ENCODE data around the gene PTP4A1. TPM values are rescaled to one million over a fixed set of nuclear protein-coding genes. Genes with fewer than 3 reads are reported as not detected.

The PTP4A1 gene
- total and polyA plus RNA-seq, 2 of the 13 experiments (the other 11 are each of a cell fraction or from before 2014, with no cell fraction given), result 141 to 376 TPM

DNA sequence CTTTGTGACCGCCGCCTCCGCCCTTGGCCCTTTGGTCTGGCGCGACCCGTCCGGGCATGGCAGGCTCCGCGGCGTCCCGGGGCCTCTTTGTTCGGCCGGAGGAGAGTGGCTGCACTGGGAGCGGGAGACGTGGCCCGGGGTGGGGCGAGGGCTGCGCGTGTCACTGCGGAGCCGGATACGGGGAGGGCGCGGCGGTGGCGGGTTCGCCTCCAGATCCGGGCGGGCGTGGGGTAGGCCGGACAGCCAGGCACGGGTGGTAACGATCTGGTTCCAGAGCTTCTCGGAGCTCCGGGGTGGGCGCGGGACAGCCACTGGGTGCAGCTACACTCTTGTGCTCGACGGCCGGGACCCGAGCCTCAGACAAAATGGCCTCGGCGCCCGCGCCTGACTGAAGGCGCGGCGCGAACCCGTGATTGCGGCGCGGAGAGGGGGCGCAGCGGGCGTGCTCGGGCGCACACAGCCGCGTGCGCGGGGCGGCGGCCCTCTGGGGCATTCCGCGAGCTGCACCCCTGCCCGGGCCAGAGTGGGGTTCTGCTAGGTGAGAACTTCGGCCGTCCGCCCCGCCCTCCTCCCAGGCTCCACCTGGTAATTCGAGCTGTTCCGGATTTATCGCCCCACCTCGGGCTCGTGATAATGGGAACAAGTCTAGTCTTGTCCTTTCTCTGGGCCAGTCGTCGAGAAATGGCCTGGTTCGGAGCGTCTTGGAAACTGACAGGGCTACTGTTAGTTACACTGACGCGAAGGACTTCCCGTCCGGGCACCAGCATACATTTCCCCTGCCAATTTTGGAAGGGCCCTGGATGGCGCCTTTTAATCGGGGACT, 1.0 kb downstream of the PTP4A1 start (continued):
- TF ChIP-seq, protein P1, sequence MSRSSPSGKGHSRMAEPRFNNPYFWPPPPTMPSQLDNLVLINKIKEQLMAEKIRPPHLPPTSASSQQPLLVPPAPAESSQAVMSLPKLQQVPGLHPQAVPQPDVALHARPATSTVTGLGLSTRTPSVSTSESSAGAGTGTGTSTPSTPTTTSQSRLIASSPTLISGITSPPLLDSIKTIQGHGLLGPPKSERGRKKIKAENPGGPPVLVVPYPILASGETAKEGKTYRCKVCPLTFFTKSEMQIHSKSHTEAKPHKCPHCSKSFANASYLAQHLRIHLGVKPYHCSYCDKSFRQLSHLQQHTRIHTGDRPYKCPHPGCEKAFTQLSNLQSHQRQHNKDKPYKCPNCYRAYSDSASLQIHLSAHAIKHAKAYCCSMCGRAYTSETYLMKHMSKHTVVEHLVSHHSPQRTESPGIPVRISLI (CRISPR knock-in tag; IDR thresholded peaks at IDR 0.05; ENCODE audit: borderline replicate concordance), result peak; percentile 72; the same call in 1 of the 2 replicates
- TF ChIP-seq ZMYM4 (CRISPR knock-in tag; IDR thresholded peaks at IDR 0.05) (peak; percentile 92), ZFYVE20 (CRISPR knock-in tag; IDR thresholded peaks at IDR 0.05; ENCODE audit: borderline replicate concordance, low read depth) (no peak), ETV5 (CRISPR knock-in tag; IDR thresholded peaks at IDR 0.05; ENCODE audit: borderline replicate concordance) (peak; percentile 77), KLF12 (CRISPR knock-in tag; IDR thresholded peaks at IDR 0.05; ENCODE audit: borderline replicate concordance) (no peak; the same call in none of the 2 replicates), ZBTB20 (CRISPR knock-in tag; IDR thresholded peaks at IDR 0.05; ENCODE audit: borderline replicate concordance, low read depth) (0 out of 2 replicates have a peak, but pooled peaks have one; percentile 2), NFE2 (CRISPR knock-in tag; IDR thresholded peaks at IDR 0.05) (no peak), GTF3A (CRISPR knock-in tag; conservative IDR thresholded peaks at IDR 0.05) (no peak), ZNF891 (CRISPR knock-in tag; IDR thresholded peaks at IDR 0.05) (peak; percentile 91; the same call in 1 of the 2 replicates), SAP130 (CRISPR knock-in tag; IDR thresholded peaks at IDR 0.05; ENCODE audit: low read depth) (peak; percentile 87), ZNF138 (CRISPR knock-in tag; IDR thresholded peaks at IDR 0.05; ENCODE audit: low read depth) (peak; percentile 25; the same call in 1 of the 2 replicates)
- TF ChIP-seq, protein P2, sequence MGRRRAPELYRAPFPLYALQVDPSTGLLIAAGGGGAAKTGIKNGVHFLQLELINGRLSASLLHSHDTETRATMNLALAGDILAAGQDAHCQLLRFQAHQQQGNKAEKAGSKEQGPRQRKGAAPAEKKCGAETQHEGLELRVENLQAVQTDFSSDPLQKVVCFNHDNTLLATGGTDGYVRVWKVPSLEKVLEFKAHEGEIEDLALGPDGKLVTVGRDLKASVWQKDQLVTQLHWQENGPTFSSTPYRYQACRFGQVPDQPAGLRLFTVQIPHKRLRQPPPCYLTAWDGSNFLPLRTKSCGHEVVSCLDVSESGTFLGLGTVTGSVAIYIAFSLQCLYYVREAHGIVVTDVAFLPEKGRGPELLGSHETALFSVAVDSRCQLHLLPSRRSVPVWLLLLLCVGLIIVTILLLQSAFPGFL (CRISPR knock-in tag; IDR thresholded peaks at IDR 0.05), result no peak
- TF ChIP-seq, protein P3, sequence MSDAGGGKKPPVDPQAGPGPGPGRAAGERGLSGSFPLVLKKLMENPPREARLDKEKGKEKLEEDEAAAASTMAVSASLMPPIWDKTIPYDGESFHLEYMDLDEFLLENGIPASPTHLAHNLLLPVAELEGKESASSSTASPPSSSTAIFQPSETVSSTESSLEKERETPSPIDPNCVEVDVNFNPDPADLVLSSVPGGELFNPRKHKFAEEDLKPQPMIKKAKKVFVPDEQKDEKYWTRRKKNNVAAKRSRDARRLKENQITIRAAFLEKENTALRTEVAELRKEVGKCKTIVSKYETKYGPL (CRISPR knock-in tag; IDR thresholded peaks at IDR 0.05), result peak; percentile 41; the same call in 1 of the 2 replicates
- TF ChIP-seq, protein P4, sequence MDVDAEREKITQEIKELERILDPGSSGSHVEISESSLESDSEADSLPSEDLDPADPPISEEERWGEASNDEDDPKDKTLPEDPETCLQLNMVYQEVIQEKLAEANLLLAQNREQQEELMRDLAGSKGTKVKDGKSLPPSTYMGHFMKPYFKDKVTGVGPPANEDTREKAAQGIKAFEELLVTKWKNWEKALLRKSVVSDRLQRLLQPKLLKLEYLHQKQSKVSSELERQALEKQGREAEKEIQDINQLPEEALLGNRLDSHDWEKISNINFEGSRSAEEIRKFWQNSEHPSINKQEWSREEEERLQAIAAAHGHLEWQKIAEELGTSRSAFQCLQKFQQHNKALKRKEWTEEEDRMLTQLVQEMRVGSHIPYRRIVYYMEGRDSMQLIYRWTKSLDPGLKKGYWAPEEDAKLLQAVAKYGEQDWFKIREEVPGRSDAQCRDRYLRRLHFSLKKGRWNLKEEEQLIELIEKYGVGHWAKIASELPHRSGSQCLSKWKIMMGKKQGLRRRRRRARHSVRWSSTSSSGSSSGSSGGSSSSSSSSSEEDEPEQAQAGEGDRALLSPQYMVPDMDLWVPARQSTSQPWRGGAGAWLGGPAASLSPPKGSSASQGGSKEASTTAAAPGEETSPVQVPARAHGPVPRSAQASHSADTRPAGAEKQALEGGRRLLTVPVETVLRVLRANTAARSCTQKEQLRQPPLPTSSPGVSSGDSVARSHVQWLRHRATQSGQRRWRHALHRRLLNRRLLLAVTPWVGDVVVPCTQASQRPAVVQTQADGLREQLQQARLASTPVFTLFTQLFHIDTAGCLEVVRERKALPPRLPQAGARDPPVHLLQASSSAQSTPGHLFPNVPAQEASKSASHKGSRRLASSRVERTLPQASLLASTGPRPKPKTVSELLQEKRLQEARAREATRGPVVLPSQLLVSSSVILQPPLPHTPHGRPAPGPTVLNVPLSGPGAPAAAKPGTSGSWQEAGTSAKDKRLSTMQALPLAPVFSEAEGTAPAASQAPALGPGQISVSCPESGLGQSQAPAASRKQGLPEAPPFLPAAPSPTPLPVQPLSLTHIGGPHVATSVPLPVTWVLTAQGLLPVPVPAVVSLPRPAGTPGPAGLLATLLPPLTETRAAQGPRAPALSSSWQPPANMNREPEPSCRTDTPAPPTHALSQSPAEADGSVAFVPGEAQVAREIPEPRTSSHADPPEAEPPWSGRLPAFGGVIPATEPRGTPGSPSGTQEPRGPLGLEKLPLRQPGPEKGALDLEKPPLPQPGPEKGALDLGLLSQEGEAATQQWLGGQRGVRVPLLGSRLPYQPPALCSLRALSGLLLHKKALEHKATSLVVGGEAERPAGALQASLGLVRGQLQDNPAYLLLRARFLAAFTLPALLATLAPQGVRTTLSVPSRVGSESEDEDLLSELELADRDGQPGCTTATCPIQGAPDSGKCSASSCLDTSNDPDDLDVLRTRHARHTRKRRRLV (CRISPR knock-in tag; IDR thresholded peaks at IDR 0.05), result 0 out of 2 replicates have a peak, but pooled peaks have one; percentile 63
- TF ChIP-seq, protein P5, sequence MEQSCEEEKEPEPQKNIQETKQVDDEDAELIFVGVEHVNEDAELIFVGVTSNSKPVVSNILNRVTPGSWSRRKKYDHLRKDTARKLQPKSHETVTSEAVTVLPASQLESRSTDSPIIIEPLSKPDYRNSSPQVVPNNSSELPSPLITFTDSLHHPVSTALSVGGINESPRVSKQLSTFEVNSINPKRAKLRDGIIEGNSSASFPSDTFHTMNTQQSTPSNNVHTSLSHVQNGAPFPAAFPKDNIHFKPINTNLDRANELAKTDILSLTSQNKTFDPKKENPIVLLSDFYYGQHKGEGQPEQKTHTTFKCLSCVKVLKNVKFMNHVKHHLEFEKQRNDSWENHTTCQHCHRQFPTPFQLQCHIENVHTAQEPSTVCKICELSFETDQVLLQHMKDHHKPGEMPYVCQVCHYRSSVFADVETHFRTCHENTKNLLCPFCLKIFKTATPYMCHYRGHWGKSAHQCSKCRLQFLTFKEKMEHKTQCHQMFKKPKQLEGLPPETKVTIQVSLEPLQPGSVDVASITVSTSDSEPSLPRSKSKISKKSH (CRISPR knock-in tag; IDR thresholded peaks at IDR 0.05; ENCODE audit: borderline replicate concordance), result no peak; the same call in 1 of the 2 replicates
- TF ChIP-seq, protein P6, sequence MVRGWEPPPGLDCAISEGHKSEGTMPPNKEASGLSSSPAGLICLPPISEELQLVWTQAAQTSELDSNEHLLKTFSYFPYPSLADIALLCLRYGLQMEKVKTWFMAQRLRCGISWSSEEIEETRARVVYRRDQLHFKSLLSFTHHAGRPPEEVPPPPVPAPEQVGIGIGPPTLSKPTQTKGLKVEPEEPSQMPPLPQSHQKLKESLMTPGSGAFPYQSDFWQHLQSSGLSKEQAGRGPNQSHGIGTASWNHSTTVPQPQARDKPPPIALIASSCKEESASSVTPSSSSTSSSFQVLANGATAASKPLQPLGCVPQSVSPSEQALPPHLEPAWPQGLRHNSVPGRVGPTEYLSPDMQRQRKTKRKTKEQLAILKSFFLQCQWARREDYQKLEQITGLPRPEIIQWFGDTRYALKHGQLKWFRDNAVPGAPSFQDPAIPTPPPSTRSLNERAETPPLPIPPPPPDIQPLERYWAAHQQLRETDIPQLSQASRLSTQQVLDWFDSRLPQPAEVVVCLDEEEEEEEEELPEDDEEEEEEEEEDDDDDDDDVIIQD (CRISPR knock-in tag; IDR thresholded peaks at IDR 0.05; ENCODE audit: low read depth), result peak; percentile 50; the same call in 1 of the 2 replicates
